ENCODE measurements around the gene UTS2R. TPM values are rescaled to one million over a fixed set of nuclear protein-coding genes. Genes with fewer than 3 reads are reported as not detected.
A peak's percentile ranks its signal among the peaks of the same experiment; 100 is the strongest.

The UTS2R gene
- total RNA-seq, 1 donor from 2014 or later = not detected

GRCh38 chr17:82399601-82400101 lies 28.1 kb downstream of the UTS2R start:
- H3K27ac Mint-ChIP-seq (ENCODE audit: unreplicated experiment) = no peak overlapping the region
- H3K4me1 Mint-ChIP-seq (ENCODE audit: unreplicated experiment) = no peaks in the 10 kb centered on the region
- no peak for DNase-seq (ENCODE audit: low spot score)
- no peaks in the 10 kb centered on the region for H3K36me3 Mint-ChIP-seq (ENCODE audit: low read depth, unreplicated experiment)
- peaks cover 6% of the 10 kb centered on the region for H3K27me3 Mint-ChIP-seq (ENCODE audit: unreplicated experiment)
- H3K4me3 Mint-ChIP-seq (ENCODE audit: unreplicated experiment) = no peak overlapping the region
- no peaks in the 10 kb centered on the region for H3K9me3 Mint-ChIP-seq (ENCODE audit: unreplicated experiment)
- no peak for TF ChIP-seq CTCF (IDR thresholded peaks at IDR 0.05; ENCODE audit: unreplicated experiment)

GRCh38 chr17:82400206-82400605 lies 28.6 kb downstream of the UTS2R start:
- TF ChIP-seq CTCF (IDR thresholded peaks at IDR 0.05; ENCODE audit: unreplicated experiment) = no peak
- peaks cover 6% of the 10 kb centered on the region for H3K27me3 Mint-ChIP-seq (ENCODE audit: unreplicated experiment)

GRCh38 chr17:82400830-82401229 lies 29.3 kb downstream of the UTS2R start:
- DNase-seq (ENCODE audit: low spot score) = no peak
- peaks cover 3% of the 10 kb centered on the region for H3K36me3 Mint-ChIP-seq (ENCODE audit: low read depth, unreplicated experiment)

More at GRCh38 chr17:82400206-82400605, 28.6 kb downstream of the UTS2R start:
- no peaks in the 10 kb centered on the region for H3K9me3 Mint-ChIP-seq (ENCODE audit: unreplicated experiment)
- no peak for DNase-seq (ENCODE audit: low spot score)
- no peak overlapping the region for H3K27ac Mint-ChIP-seq (ENCODE audit: unreplicated experiment)
- H3K4me3 Mint-ChIP-seq (ENCODE audit: unreplicated experiment) = peak overlapping the region; percentile 31
- H3K36me3 Mint-ChIP-seq (ENCODE audit: low read depth, unreplicated experiment) = peaks cover 2% of the 10 kb centered on the region
- no peaks in the 10 kb centered on the region for H3K4me1 Mint-ChIP-seq (ENCODE audit: unreplicated experiment)

GRCh38 chr17:82402865-82403264 lies 31.3 kb downstream of the UTS2R start:
- no peak for DNase-seq (ENCODE audit: low spot score)
- no peak for TF ChIP-seq CTCF (IDR thresholded peaks at IDR 0.05; ENCODE audit: unreplicated experiment)
- peaks cover 6% of the 10 kb centered on the region for H3K27me3 Mint-ChIP-seq (ENCODE audit: unreplicated experiment)
- no peak overlapping the region for H3K27ac Mint-ChIP-seq (ENCODE audit: unreplicated experiment)
- H3K36me3 Mint-ChIP-seq (ENCODE audit: low read depth, unreplicated experiment) = peaks cover 3% of the 10 kb centered on the region
- H3K9me3 Mint-ChIP-seq (ENCODE audit: unreplicated experiment) = no peaks in the 10 kb centered on the region
- H3K4me3 Mint-ChIP-seq (ENCODE audit: unreplicated experiment) = peak overlapping the region; percentile 47
- H3K4me1 Mint-ChIP-seq (ENCODE audit: unreplicated experiment) = no peaks in the 10 kb centered on the region

More at GRCh38 chr17:82400830-82401229, 29.3 kb downstream of the UTS2R start:
- H3K9me3 Mint-ChIP-seq (ENCODE audit: unreplicated experiment) = no peaks in the 10 kb centered on the region
- H3K4me1 Mint-ChIP-seq (ENCODE audit: unreplicated experiment) = no peaks in the 10 kb centered on the region
- TF ChIP-seq CTCF (IDR thresholded peaks at IDR 0.05; ENCODE audit: unreplicated experiment) = no peak
- peaks cover 4% of the 10 kb centered on the region for H3K27me3 Mint-ChIP-seq (ENCODE audit: unreplicated experiment)
- H3K4me3 Mint-ChIP-seq (ENCODE audit: unreplicated experiment) = no peak overlapping the region
- H3K27ac Mint-ChIP-seq (ENCODE audit: unreplicated experiment) = no peak overlapping the region

- H3K9me3 Mint-ChIP-seq (ENCODE audit: unreplicated experiment) = no peaks in the 10 kb centered on the region
- H3K4me3 Mint-ChIP-seq (ENCODE audit: unreplicated experiment) = no peak overlapping the region
- H3K36me3 Mint-ChIP-seq (ENCODE audit: low read depth, unreplicated experiment) = peaks cover 3% of the 10 kb centered on the region
- no peak for DNase-seq (ENCODE audit: low spot score)
- no peaks in the 10 kb centered on the region for H3K4me1 Mint-ChIP-seq (ENCODE audit: unreplicated experiment)
- no peak for TF ChIP-seq CTCF (IDR thresholded peaks at IDR 0.05; ENCODE audit: unreplicated experiment)
- H3K27me3 Mint-ChIP-seq (ENCODE audit: unreplicated experiment) = peaks cover 6% of the 10 kb centered on the region
- no peak overlapping the region for H3K27ac Mint-ChIP-seq (ENCODE audit: unreplicated experiment)
These were observed 32.4 kb downstream of the UTS2R start for GRCh38 chr17:82403662-82404660.

Measured in endothelial cell (in vitro differentiated cells).